GM12878 (cell line): ENCODE measurements around the gene SCYGR1.

Experiments used
- CBX5 ChIP-seq: sonication (generic); IDR thresholded peaks from 2 replicates; pipeline ENCODE4 v1.6.1; 2016; ENCODE audit warnings: low read depth, moderate library complexity, mild to moderate bottlenecking, inconsistent platforms
- CTCF ChIP-seq, 3 experiments: IDR thresholded peaks in 2 of 3; conservative IDR thresholded peaks in 1 of 3; 2 replicates each; pipeline ENCODE4 v1.5.1; 2011; ENCODE audit warnings: low read depth in 3 of 3, low read length in 3 of 3, mild to moderate bottlenecking in 3 of 3, control low read depth in 2 of 3, moderate library complexity in 2 of 3, inconsistent platforms in 1 of 3, mixed read lengths in 1 of 3; ENCODE audit not compliant: control insufficient read depth in 2 of 3, insufficient read depth in 1 of 3; ENCODE audit errors: extremely low read depth in 1 of 3
- EZH2 ChIP-seq: IDR thresholded peaks from 2 replicates; pipeline ENCODE4 v1.6.1; 2012; ENCODE audit warnings: low read depth, mild to moderate bottlenecking, control low read depth, inconsistent platforms, low read length, borderline replicate concordance; ENCODE audit not compliant: control insufficient read depth
- FOS ChIP-seq: IDR thresholded peaks from 3 replicates; pipeline ENCODE4 v1.6.1; 2011; ENCODE audit warnings: borderline replicate concordance; ENCODE audit not compliant: insufficient read length; ENCODE audit errors: extremely low read depth
- GABPA ChIP-seq: IDR thresholded peaks from 2 replicates; pipeline ENCODE4 v1.6.1; 2014; ENCODE audit warnings: antibody characterized with exemption, low read depth, mild to moderate bottlenecking, inconsistent platforms
- MAX ChIP-seq: IDR thresholded peaks from 2 replicates; pipeline ENCODE4 v1.6.1; 2012; ENCODE audit warnings: low read depth, low read length, improper control_type of control experiment
- NRF1 ChIP-seq: conservative IDR thresholded peaks from 2 replicates; pipeline ENCODE4 v1.6.1; 2011; ENCODE audit warnings: mild to moderate bottlenecking, low read depth, low read length, improper control_type of control experiment
- RAD21 ChIP-seq: IDR thresholded peaks from 2 replicates; pipeline ENCODE4 v1.6.1; 2011; ENCODE audit warnings: mild to moderate bottlenecking, low read depth, low read length, moderate library complexity; ENCODE audit not compliant: insufficient read depth
- SIN3A ChIP-seq: IDR thresholded peaks from 2 replicates; pipeline ENCODE4 v1.6.1; 2012; ENCODE audit warnings: low read depth, low read length, improper control_type of control experiment
- SIX5 ChIP-seq: IDR thresholded peaks from 2 replicates; pipeline ENCODE4 v1.6.1; 2011; ENCODE audit warnings: mild to moderate bottlenecking, low read depth, low read length, moderate library complexity; ENCODE audit not compliant: severe bottlenecking
- STAT1 ChIP-seq: fragments of 450-650 bp; conservative IDR thresholded peaks from 2 replicates; pipeline ENCODE4 v1.6.1; 2014; ENCODE audit warnings: antibody characterized with exemption, mild to moderate bottlenecking
- YBX1 ChIP-seq: fragments of 450-650 bp; IDR thresholded peaks from 2 replicates; pipeline ENCODE4 v1.6.1; 2016; ENCODE audit warnings: antibody characterized with exemption
- YY1 ChIP-seq: IDR thresholded peaks from 2 replicates; pipeline ENCODE4 v1.6.1; 2011; ENCODE audit warnings: low read depth, mild to moderate bottlenecking, low read length

- TF ChIP-seq CTCF (IDR thresholded peaks at IDR 0.05 in 2 of 3, conservative IDR thresholded peaks at IDR 0.05 in 1 of 3; ENCODE audit: control insufficient read depth in 2 of 3, extremely low read depth in 1 of 3, insufficient read depth in 1 of 3, low read depth in 3 of 3, low read length in 3 of 3) (no peak), YBX1 (no peak), SIN3A (no peak), SIX5 (no peak), RAD21 (no peak), STAT1 (no peak), MAX (no peak), YY1 (no peak), EZH2 (no peak), GABPA (no peak), CBX5 (no peak), FOS (no peak), NRF1 (no peak)
These were observed 24.2 kb upstream of the SCYGR1 start for GRCh38 chr2:227411990-227412350.
